T-cell (primary cell): Measurements from ENCODE around the gene NEURL1B. TPM values are rescaled to one million over a fixed set of nuclear protein-coding genes. Genes with fewer than 3 reads are reported as not detected.

Experiments
- ATAC-seq, 4 experiments: fragments of 200-7000 bp in 3 of 4; fragments of 150-1000 bp in 1 of 4; cut with Tn5 transposase; replicated peaks in 1 of 4; 1 replicate in 3 of 4; 2 replicates in 1 of 4; pipeline ENCODE4 v1.10.0; 2021; ENCODE audit warnings: moderate library complexity in 3 of 4, mild to moderate bottlenecking in 2 of 4, moderate number of reproducible peaks in 1 of 4
- CTCF ChIA-PET, 2 donors: fragments of 300-600 bp; sonication (Branson Sonifier 250); formaldehyde crosslinking; loops; one replicate each; lab custom pipeline; 2022; ENCODE audit warnings: antibody characterized with exemption in 2 of 2; lab: Charles Lee
- POLR2A ChIA-PET, 2 donors: fragments of 300-600 bp; sonication (Branson Sonifier 250); formaldehyde crosslinking; loops; one replicate each; lab custom pipeline; 2022; ENCODE audit warnings: antibody characterized with exemption in 2 of 2; lab: Charles Lee
- DNase-seq, 35 experiments: peaks; one replicate each; pipeline versions ENCODE4 v3.0.0 to v3.0.0-alpha.2; 2013 to 2023
- H3K27ac ChIP-seq: one replicate; pipeline ENCODE4 v1.5.1; 2013; ENCODE audit warnings: low read length
- H3K27me3 ChIP-seq, 2 experiments: replicated peaks in 1 of 2; 1 replicate in 1 of 2; 2 replicates in 1 of 2; pipeline versions ENCODE4 v1.6.1 to v1.7.0; 2013; ENCODE audit warnings: low read length in 1 of 2, mixed read lengths in 1 of 2; ENCODE audit not compliant: control insufficient read depth in 2 of 2, insufficient read depth in 2 of 2; ENCODE audit errors: extremely low read depth in 1 of 2
- H3K36me3 ChIP-seq, 2 donors: 1 replicate in 1 of 2; 2 replicates in 1 of 2; pipeline versions ENCODE4 v1.6.1 to v1.7.0; 2013; ENCODE audit warnings: low read length in 1 of 2; ENCODE audit not compliant: control insufficient read depth in 2 of 2, insufficient read depth in 1 of 2; ENCODE audit errors: extremely low read depth in 1 of 2
- H3K4me1 ChIP-seq, 2 experiments: 1 replicate in 1 of 2; 2 replicates in 1 of 2; pipeline versions ENCODE4 v1.6.1 to v1.7.0; 2013; ENCODE audit warnings: low read length in 2 of 2, mixed read lengths in 1 of 2; ENCODE audit not compliant: insufficient read depth in 2 of 2, control insufficient read depth in 1 of 2; ENCODE audit errors: extremely low read depth in 1 of 2
- H3K4me3 ChIP-seq, 2 donors: 1 replicate in 1 of 2; 2 replicates in 1 of 2; pipeline versions ENCODE4 v1.5.1 to v1.7.0; 2013; ENCODE audit warnings: mild to moderate bottlenecking in 2 of 2, low read length in 1 of 2, moderate library complexity in 1 of 2; ENCODE audit not compliant: control insufficient read depth in 1 of 2; ENCODE audit errors: extremely low read depth in 1 of 2
- H3K9me3 ChIP-seq: 2 replicates; pipeline ENCODE4 v1.7.0; 2013
- H3K27ac Mint-ChIP-seq, 2 donors: one replicate each; pipeline ENCODE4 v1.8.0; 2020 to 2021; ENCODE audit warnings: mild to moderate bottlenecking in 2 of 2, mixed read lengths in 2 of 2
- H3K27me3 Mint-ChIP-seq, 2 donors: one replicate each; pipeline ENCODE4 v1.8.0; 2021 to 2022; ENCODE audit warnings: mixed read lengths in 2 of 2
- H3K36me3 Mint-ChIP-seq: one replicate; pipeline ENCODE4 v1.8.0; 2021; ENCODE audit warnings: mixed read lengths
- H3K4me1 Mint-ChIP-seq, 3 donors: one replicate each; pipeline ENCODE4 v1.8.0; 2020 to 2022; ENCODE audit warnings: mixed read lengths in 3 of 3, mild to moderate bottlenecking in 1 of 3
- H3K4me3 Mint-ChIP-seq, 3 donors: one replicate each; pipeline ENCODE4 v1.8.0; 2020 to 2022; ENCODE audit warnings: mild to moderate bottlenecking in 3 of 3, mixed read lengths in 3 of 3, moderate library complexity in 3 of 3
- H3K9me3 Mint-ChIP-seq, 3 donors: one replicate each; pipeline ENCODE4 v1.8.0; 2020 to 2022; ENCODE audit warnings: mixed read lengths in 3 of 3
- WGBS: methylation state at CpG from one replicate; pipeline ENCODE4 v1.1.5; 2013; ENCODE audit warnings: missing lambda C conversion rate; ENCODE audit not compliant: insufficient coverage; 5-methylcytosine and 5-hydroxymethylcytosine counted together
- total RNA-seq, 35 experiments: library from RNA in 6 of 35; stranded (reverse) in 6 of 35; fragments of 120-200 nt in 1 of 35; gene quantifications; one replicate each; pipeline versions ENCODE4 v1.2.1 to v1.2.4 and lab custom pipeline; 2013 to 2026

The NEURL1B gene
- total RNA-seq, 5 donors from 2014 or later (not counting 1 experiment from before 2014, with no cell fraction given), result 0.07 to 0.64 (median 0.20) TPM

GRCh38 chr5:172730981-172731679 lies 90.1 kb downstream of the NEURL1B start:
- Mint-ChIP-seq H3K4me1 (no peaks in the 10 kb centered on the region), H3K27ac (no peak overlapping the region), H3K36me3 (no peaks in the 10 kb centered on the region), H3K27me3 (no peaks in the 10 kb centered on the region), H3K4me3 (no peak overlapping the region), H3K9me3 (no peaks in the 10 kb centered on the region)
- no peaks in the 10 kb centered on the region for H3K27me3 ChIP-seq
- H3K9me3 ChIP-seq, result no peaks in the 10 kb centered on the region
- H3K4me1 ChIP-seq, result no peaks in the 10 kb centered on the region
- ATAC-seq (no peak), DNase-seq (no peak)
- H3K27ac ChIP-seq, result no peak overlapping the region
- 86% methylated on average over 14 of the region's 16 CpGs for WGBS
- no peaks in the 10 kb centered on the region for H3K36me3 ChIP-seq
- no peak overlapping the region for H3K4me3 ChIP-seq
- ChIA-PET CTCF (no interaction called here), POLR2A (no interaction called here)

DNA sequence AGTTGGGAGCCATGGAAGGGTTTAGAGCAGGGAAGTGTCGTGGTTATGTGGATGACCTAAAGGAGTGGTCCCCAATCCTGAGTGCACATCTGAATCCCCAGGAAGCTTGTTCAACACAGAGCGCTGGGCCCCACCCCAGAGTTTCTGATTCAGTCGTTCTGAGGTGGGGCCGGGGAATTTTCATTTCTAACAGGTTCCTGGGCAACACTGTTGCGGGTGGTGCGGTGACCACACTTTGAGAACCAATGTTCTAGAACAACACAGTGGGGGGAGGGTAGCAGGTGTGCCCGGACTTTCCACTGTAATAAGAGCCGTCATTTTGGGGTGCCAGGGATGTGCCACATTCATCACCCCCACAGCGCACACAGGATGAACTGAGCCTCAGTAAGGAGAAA lies 90.6 kb downstream of the NEURL1B start:
- DNase-seq, result peak in 1 of 35 experiments; percentile 26
- no peak overlapping the region for H3K27ac Mint-ChIP-seq
- H3K27me3 ChIP-seq, result no peaks in the 10 kb centered on the region
- H3K36me3 Mint-ChIP-seq, result no peaks in the 10 kb centered on the region
- H3K36me3 ChIP-seq, result no peaks in the 10 kb centered on the region
- H3K9me3 Mint-ChIP-seq, result no peaks in the 10 kb centered on the region
- no peaks in the 10 kb centered on the region for H3K4me1 Mint-ChIP-seq
- no peaks in the 10 kb centered on the region for H3K9me3 ChIP-seq
- ChIA-PET CTCF (no interaction called here), POLR2A (no interaction called here)
- no peak overlapping the region for H3K4me3 Mint-ChIP-seq
- H3K4me1 ChIP-seq, result no peaks in the 10 kb centered on the region
- 74% methylated on average over 6 of the region's 9 CpGs for WGBS
- ATAC-seq, result no peak
- no peak overlapping the region for H3K27ac ChIP-seq
- H3K27me3 Mint-ChIP-seq, result no peaks in the 10 kb centered on the region
- H3K4me3 ChIP-seq, result no peak overlapping the region

GRCh38 chr5:172732201-172732865 lies 91.3 kb downstream of the NEURL1B start:
- ChIA-PET POLR2A (interaction anchor here in 1 of 2 donors (0.6 kb wide), 1 partner anchor 416 kb away, joined by 3 read pairs; no protein-coding TSS in a partner anchor), CTCF (interaction anchor here in 1 of 2 donors (0.5 kb wide), 1 partner anchor 32 kb away, joined by 3 read pairs; no protein-coding TSS in a partner anchor)
- Histone ChIP-seq H3K27ac (no peak overlapping the region), H3K9me3 (no peaks in the 10 kb centered on the region), H3K36me3 (no peaks in the 10 kb centered on the region), H3K4me3 (no peak overlapping the region), H3K4me1 (no peaks in the 10 kb centered on the region), H3K27me3 (no peaks in the 10 kb centered on the region)
- no peak overlapping the region for H3K4me3 Mint-ChIP-seq
- DNase-seq, result no peak
- ATAC-seq, result no peak
- 83% methylated on average over 7 of the region's 14 CpGs for WGBS
- H3K27me3 Mint-ChIP-seq, result no peaks in the 10 kb centered on the region
- no peaks in the 10 kb centered on the region for H3K36me3 Mint-ChIP-seq
- H3K27ac Mint-ChIP-seq, result no peak overlapping the region
- no peaks in the 10 kb centered on the region for H3K4me1 Mint-ChIP-seq
- H3K9me3 Mint-ChIP-seq, result no peaks in the 10 kb centered on the region

DNA sequence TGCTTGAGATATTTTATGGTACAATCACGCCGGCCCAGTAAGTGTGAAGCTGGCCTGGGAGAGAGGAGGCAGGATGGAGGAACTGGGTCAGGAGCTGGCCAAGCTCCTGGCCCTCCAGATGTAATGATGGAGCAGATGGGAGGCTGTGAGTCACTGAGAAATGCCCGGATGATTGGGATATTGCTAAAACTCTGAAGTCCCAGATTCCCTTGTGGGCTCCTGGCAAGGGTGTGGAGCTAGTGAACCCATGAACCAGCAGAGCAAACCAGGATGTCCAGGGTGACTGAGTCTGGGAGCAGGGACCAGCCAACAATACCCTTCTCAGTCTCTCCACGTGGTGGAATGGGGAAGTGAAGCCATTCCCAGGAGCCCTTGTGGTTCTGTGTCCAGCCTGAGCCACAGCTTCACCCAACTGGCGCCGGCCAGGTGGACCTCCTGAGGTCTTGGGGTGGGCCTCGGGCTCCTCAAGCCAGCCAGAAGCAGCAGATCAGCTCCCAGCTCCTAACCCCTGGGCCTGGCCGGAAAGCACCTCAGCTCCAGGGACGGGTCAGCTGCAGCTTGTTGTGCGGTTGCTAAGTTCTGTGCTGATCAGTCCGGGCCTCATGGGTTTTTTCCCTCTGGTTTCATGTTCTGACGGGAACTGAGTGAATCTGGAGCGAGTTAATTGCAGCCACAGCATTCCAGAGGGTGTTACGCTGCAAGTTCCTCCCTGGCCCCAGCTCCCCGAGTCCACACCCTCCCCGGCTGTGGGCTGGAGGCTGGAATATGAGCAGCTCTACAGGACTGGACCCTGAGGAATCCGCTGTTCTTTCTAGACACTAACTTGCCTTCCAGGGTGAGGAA lies 92.3 kb downstream of the NEURL1B start:
- no peak for DNase-seq
- Mint-ChIP-seq H3K36me3 (no peaks in the 10 kb centered on the region), H3K4me3 (no peak overlapping the region), H3K27ac (no peak overlapping the region), H3K27me3 (no peaks in the 10 kb centered on the region), H3K9me3 (no peaks in the 10 kb centered on the region), H3K4me1 (no peaks in the 10 kb centered on the region)
- Histone ChIP-seq H3K4me1 (no peaks in the 10 kb centered on the region), H3K36me3 (no peaks in the 10 kb centered on the region), H3K4me3 (no peak overlapping the region), H3K9me3 (no peaks in the 10 kb centered on the region), H3K27ac (no peak overlapping the region), H3K27me3 (no peaks in the 10 kb centered on the region)
- WGBS, result 87% methylated on average over 15 of the region's 17 CpGs
- ChIA-PET CTCF (no interaction called here), POLR2A (no interaction called here)
- ATAC-seq, result no peak

GRCh38 chr5:172733974-172734346 lies 92.9 kb downstream of the NEURL1B start:
- H3K36me3 ChIP-seq, result no peaks in the 10 kb centered on the region
- Mint-ChIP-seq H3K9me3 (no peaks in the 10 kb centered on the region), H3K27ac (no peak overlapping the region), H3K4me3 (no peak overlapping the region), H3K4me1 (no peaks in the 10 kb centered on the region), H3K27me3 (no peaks in the 10 kb centered on the region), H3K36me3 (no peaks in the 10 kb centered on the region)
- H3K4me3 ChIP-seq, result no peak overlapping the region
- 89% methylated on average over 1 of the region's 4 CpGs for WGBS
- no peaks in the 10 kb centered on the region for H3K27me3 ChIP-seq
- no peak for ATAC-seq
- POLR2A ChIA-PET, result no interaction called here
- CTCF ChIA-PET, result no interaction called here
- H3K9me3 ChIP-seq, result no peaks in the 10 kb centered on the region
- no peaks in the 10 kb centered on the region for H3K4me1 ChIP-seq
- DNase-seq, result no peak
- no peak overlapping the region for H3K27ac ChIP-seq

DNA sequence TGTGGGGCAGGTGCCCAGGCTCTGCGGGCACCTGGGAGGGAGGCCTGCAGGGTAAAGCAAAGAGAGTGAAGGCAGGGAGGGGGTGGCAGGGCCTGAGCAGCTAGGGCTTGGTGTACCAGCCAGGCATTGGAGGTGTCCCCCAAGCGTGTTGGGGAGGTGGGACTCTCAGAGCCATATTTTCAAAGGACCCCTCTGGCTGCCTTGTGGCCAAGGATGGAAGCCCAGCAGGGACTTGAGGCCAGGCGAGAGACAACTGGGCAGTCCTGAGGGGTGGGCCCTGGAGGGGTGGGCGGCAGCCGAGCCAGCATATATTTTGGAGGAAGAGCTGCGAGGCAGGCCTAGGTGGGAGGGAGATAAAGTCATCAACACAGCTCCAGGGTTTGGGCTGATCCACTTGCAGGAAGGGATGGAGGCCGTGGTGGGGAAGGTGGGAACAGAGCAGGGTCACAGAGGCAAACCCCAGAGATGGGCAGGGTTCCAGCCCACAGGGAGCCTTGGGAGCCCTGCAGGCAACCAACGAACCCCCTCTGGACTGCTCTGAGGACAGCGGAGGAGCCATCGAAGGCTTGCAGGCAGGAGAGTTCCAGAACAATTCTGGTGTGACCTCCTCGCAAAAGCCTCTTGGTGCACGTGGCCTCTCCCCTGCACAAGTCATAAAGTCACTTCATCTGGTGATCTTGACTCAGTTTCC lies 94.2 kb downstream of the NEURL1B start:
- WGBS, result 87% methylated on average over 11 of the region's 12 CpGs
- ChIA-PET CTCF (no interaction called here), POLR2A (interaction anchor here in 1 of 2 donors (0.6 kb wide), 1 partner anchor 29 kb away, joined by 3 read pairs; no protein-coding TSS in a partner anchor)
- Mint-ChIP-seq H3K27ac (no peak overlapping the region), H3K9me3 (no peaks in the 10 kb centered on the region), H3K27me3 (no peaks in the 10 kb centered on the region), H3K36me3 (no peaks in the 10 kb centered on the region), H3K4me1 (no peaks in the 10 kb centered on the region), H3K4me3 (no peak overlapping the region)
- H3K27ac ChIP-seq, result no peak overlapping the region
- H3K9me3 ChIP-seq, result no peaks in the 10 kb centered on the region
- H3K36me3 ChIP-seq, result no peaks in the 10 kb centered on the region
- H3K27me3 ChIP-seq, result no peaks in the 10 kb centered on the region
- no peak for ATAC-seq
- H3K4me1 ChIP-seq, result no peaks in the 10 kb centered on the region
- H3K4me3 ChIP-seq, result no peak overlapping the region
- DNase-seq, result no peak
